ENCODE data around the gene IFNGR1.

Gene IFNGR1

DNA sequence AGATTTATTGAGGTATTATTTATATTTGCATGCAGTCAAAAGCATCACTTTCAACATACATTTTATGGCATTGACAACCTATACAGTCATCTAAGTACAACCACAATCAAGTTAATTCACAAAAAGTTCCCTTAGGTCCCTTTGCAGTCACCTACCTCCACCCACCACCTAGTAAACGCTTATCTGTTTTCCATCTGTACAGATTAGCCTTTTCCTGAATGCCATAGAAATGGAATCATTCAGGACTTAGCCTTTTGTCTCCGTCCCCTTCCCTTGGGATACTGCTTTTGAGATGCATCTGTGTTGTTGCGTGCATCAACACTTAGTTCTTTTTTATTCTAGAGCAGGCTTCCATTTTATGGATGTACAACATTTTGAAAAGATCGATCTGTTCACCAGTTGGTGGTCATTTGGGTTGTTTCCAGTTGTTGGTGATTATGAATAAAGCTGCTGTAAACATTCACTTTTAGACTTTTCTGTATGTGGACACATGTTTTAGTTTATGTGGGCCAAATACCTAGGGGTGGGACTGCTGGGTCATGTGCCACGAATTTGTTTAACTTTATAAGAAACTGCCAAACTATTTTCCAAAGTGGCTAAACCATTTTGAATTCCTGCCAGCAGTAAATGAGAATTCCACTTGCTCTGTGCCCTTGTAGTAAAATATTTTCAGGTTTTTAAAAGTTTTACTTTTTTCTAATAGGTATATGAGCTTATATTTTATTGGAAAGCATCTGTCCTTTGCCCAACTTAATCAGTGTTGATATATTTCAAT, 17.6 kb upstream of the IFNGR1 start:
- Histone ChIP-seq H2AK5ac (ENCODE audit: low read depth, low read length) (no peak overlapping the region), H3K18ac (ENCODE audit: low read length) (no peak overlapping the region), H2AFZ (ENCODE audit: low read length) (no peak overlapping the region), H3K27me3 (ENCODE audit: control insufficient read depth in 3 of 3, insufficient read depth in 3 of 3, low read depth in 1 of 3, low read length in 3 of 3) (no peaks in the 10 kb centered on the region), H3K4me2 (ENCODE audit: insufficient read depth, low read length, poor library complexity, severe bottlenecking) (no peak overlapping the region), H2BK5ac (ENCODE audit: low read length) (no peak overlapping the region), H3K79me1 (ENCODE audit: low read depth, low read length) (no peaks in the 10 kb centered on the region), H3K27ac (replicated peaks; ENCODE audit: low read length) (no peak overlapping the region), H3K4me3 (ENCODE audit: low read length in 2 of 2) (no peak overlapping the region), H2BK12ac (ENCODE audit: low read length) (no peak overlapping the region), H3K36me3 (replicated peaks in 1 of 2; ENCODE audit: control insufficient read depth in 2 of 2, insufficient read depth in 2 of 2, low read length in 2 of 2) (no peaks in the 10 kb centered on the region), H3K4me1 (ENCODE audit: control insufficient read depth in 2 of 2, insufficient read depth in 1 of 2, low read depth in 1 of 2, low read length in 2 of 2) (no peaks in the 10 kb centered on the region), H2BK15ac (ENCODE audit: low read length) (no peak overlapping the region), H2BK120ac (ENCODE audit: low read depth, low read length) (no peak overlapping the region), H4K91ac (ENCODE audit: low read depth, low read length, poor library complexity) (no peak overlapping the region), H3K4ac (ENCODE audit: low read length) (no peak overlapping the region), H4K8ac (ENCODE audit: low read depth, low read length) (no peak overlapping the region), H3K9ac (ENCODE audit: low read depth, low read length, poor library complexity) (no peak overlapping the region), H3K9me3 (replicated peaks in 1 of 2; ENCODE audit: control insufficient read depth in 2 of 2, insufficient read depth in 1 of 2, low read depth in 1 of 2, low read length in 2 of 2) (no peaks in the 10 kb centered on the region), H3K14ac (ENCODE audit: low read length) (no peak overlapping the region), H3K23ac (ENCODE audit: low read depth, low read length, poor library complexity) (no peak overlapping the region)
- no peak for DNase-seq (ENCODE audit: low spot score)
- WGBS, 2 donors (ENCODE audit: extremely low coverage in 2 of 2, insufficient read length in 2 of 2, insufficient replicate concordance in 1 of 2) = no CpG with 5 or more reads among the region's 5 CpGs

DNA sequence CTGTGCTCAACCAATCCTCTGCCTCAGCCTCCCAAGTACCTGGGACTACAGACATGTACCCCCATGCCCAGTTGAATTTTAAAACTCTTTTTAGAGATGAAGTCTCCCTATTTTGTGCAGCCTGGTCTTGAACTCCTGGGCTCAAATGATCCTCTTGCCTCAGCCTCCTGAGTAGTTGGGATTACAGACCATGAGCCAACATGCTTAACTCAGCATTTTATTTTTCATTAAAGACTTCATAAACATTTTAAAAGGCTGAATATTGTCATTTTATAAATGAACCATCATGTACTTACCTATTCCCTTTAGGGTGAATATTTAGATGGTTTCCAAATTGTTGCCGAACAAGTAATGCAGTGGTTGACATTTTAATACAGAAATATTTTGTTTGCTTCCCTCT, 16.5 kb upstream of the IFNGR1 start:
- Histone ChIP-seq H2BK15ac (ENCODE audit: low read length) (no peak overlapping the region), H3K4me1 (ENCODE audit: control insufficient read depth in 2 of 2, insufficient read depth in 1 of 2, low read depth in 1 of 2, low read length in 2 of 2) (no peaks in the 10 kb centered on the region), H2AFZ (ENCODE audit: low read length) (no peak overlapping the region), H3K4ac (ENCODE audit: low read length) (no peak overlapping the region), H3K9me3 (replicated peaks in 1 of 2; ENCODE audit: control insufficient read depth in 2 of 2, insufficient read depth in 1 of 2, low read depth in 1 of 2, low read length in 2 of 2) (no peaks in the 10 kb centered on the region), H3K18ac (ENCODE audit: low read length) (no peak overlapping the region), H3K4me3 (ENCODE audit: low read length in 2 of 2) (no peak overlapping the region), H2BK5ac (ENCODE audit: low read length) (no peak overlapping the region), H3K9ac (ENCODE audit: low read depth, low read length, poor library complexity) (no peak overlapping the region), H3K27ac (replicated peaks; ENCODE audit: low read length) (no peak overlapping the region), H3K36me3 (replicated peaks in 1 of 2; ENCODE audit: control insufficient read depth in 2 of 2, insufficient read depth in 2 of 2, low read length in 2 of 2) (no peaks in the 10 kb centered on the region), H4K91ac (ENCODE audit: low read depth, low read length, poor library complexity) (no peak overlapping the region), H3K23ac (ENCODE audit: low read depth, low read length, poor library complexity) (no peak overlapping the region), H3K4me2 (ENCODE audit: insufficient read depth, low read length, poor library complexity, severe bottlenecking) (no peak overlapping the region), H4K8ac (ENCODE audit: low read depth, low read length) (no peak overlapping the region), H3K27me3 (ENCODE audit: control insufficient read depth in 3 of 3, insufficient read depth in 3 of 3, low read depth in 1 of 3, low read length in 3 of 3) (no peaks in the 10 kb centered on the region), H3K79me1 (ENCODE audit: low read depth, low read length) (no peaks in the 10 kb centered on the region), H2BK120ac (ENCODE audit: low read depth, low read length) (no peak overlapping the region), H2AK5ac (ENCODE audit: low read depth, low read length) (no peak overlapping the region), H2BK12ac (ENCODE audit: low read length) (no peak overlapping the region), H3K14ac (ENCODE audit: low read length) (no peak overlapping the region)
- WGBS, 2 donors (ENCODE audit: extremely low coverage in 2 of 2, insufficient read length in 2 of 2, insufficient replicate concordance in 1 of 2) = no CpG with 5 or more reads among the region's 1 CpG
- DNase-seq (ENCODE audit: low spot score) = no peak

DNA sequence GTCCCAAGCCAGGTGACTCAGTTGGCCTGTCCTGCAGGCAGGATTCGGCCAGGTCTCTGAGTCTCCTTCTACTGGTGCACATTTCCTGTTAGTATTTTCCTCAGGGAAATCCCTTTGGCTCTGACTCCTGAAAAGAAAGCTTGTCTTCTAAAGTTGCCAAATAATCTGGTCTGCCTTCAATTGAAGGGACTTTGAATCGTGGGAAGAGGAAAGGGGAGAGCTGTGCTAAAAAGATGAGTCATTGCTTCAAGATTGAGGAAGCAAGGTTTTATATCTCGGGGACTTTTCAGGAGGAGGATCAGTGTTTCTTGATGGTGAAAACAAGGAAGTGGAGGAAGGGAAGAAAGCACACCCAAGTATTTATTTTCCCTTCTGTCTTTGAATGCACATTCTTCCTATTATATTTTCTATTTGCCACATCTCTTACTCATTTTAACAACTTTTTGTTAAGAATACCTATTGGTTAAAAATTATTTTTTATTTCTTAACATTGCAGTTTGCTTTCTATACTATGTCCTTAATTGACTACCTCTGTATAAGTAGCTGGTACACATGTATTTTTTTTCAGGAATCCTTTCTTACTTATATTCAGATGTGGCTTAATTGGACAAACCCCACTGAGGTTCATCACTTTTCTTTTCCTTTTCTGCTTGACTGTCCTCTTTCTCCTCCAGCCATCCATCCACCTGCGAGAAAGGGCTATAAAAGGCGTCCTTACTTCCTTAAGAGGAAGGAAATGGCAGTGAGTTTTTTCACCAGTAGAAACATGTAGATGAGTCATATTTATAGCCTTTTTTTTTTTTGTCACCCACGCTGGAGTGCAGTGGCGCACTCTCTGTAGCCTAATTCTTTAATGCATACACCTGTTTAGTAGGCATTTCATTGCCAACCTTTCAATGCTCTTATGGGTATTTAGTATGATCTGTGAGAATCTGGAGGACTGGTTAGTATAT, 15.0 kb upstream of the IFNGR1 start:
- H3K27ac ChIP-seq (replicated peaks; ENCODE audit: low read length) = no peak overlapping the region
- H3K79me1 ChIP-seq (ENCODE audit: low read depth, low read length) = no peaks in the 10 kb centered on the region
- no peak overlapping the region for H3K14ac ChIP-seq (ENCODE audit: low read length)
- H2AFZ ChIP-seq (ENCODE audit: low read length) = no peak overlapping the region
- no peak overlapping the region for H2BK120ac ChIP-seq (ENCODE audit: low read depth, low read length)
- no peak overlapping the region for H3K4me3 ChIP-seq (ENCODE audit: low read length in 2 of 2)
- H3K4me2 ChIP-seq (ENCODE audit: insufficient read depth, low read length, poor library complexity, severe bottlenecking) = no peak overlapping the region
- H3K9me3 ChIP-seq (replicated peaks in 1 of 2; ENCODE audit: control insufficient read depth in 2 of 2, insufficient read depth in 1 of 2, low read depth in 1 of 2, low read length in 2 of 2) = no peaks in the 10 kb centered on the region
- no peak overlapping the region for H3K9ac ChIP-seq (ENCODE audit: low read depth, low read length, poor library complexity)
- H4K8ac ChIP-seq (ENCODE audit: low read depth, low read length) = no peak overlapping the region
- H3K18ac ChIP-seq (ENCODE audit: low read length) = no peak overlapping the region
- no peak overlapping the region for H2BK5ac ChIP-seq (ENCODE audit: low read length)
- H2BK12ac ChIP-seq (ENCODE audit: low read length) = no peak overlapping the region
- no peak overlapping the region for H3K4ac ChIP-seq (ENCODE audit: low read length)
- H2AK5ac ChIP-seq (ENCODE audit: low read depth, low read length) = no peak overlapping the region
- no peak overlapping the region for H4K91ac ChIP-seq (ENCODE audit: low read depth, low read length, poor library complexity)
- H3K4me1 ChIP-seq (ENCODE audit: control insufficient read depth in 2 of 2, insufficient read depth in 1 of 2, low read depth in 1 of 2, low read length in 2 of 2) = no peaks in the 10 kb centered on the region
- no peak for DNase-seq (ENCODE audit: low spot score)
- H3K27me3 ChIP-seq (ENCODE audit: control insufficient read depth in 3 of 3, insufficient read depth in 3 of 3, low read depth in 1 of 3, low read length in 3 of 3) = peaks cover 0 to 4% (median 0%) of the 10 kb centered on the region in 3 experiments
- H2BK15ac ChIP-seq (ENCODE audit: low read length) = no peak overlapping the region
- no CpG with 5 or more reads among the region's 7 CpGs for WGBS, 2 donors (ENCODE audit: extremely low coverage in 2 of 2, insufficient read length in 2 of 2, insufficient replicate concordance in 1 of 2)
- H3K36me3 ChIP-seq (replicated peaks in 1 of 2; ENCODE audit: control insufficient read depth in 2 of 2, insufficient read depth in 2 of 2, low read length in 2 of 2) = no peaks in the 10 kb centered on the region
- H3K23ac ChIP-seq (ENCODE audit: low read depth, low read length, poor library complexity) = no peak overlapping the region

- Histone ChIP-seq H3K9ac (ENCODE audit: low read depth, low read length, poor library complexity) (no peak overlapping the region), H2BK5ac (ENCODE audit: low read length) (no peak overlapping the region), H2AFZ (ENCODE audit: low read length) (no peak overlapping the region), H3K9me3 (replicated peaks in 1 of 2; ENCODE audit: control insufficient read depth in 2 of 2, insufficient read depth in 1 of 2, low read depth in 1 of 2, low read length in 2 of 2) (no peaks in the 10 kb centered on the region), H4K91ac (ENCODE audit: low read depth, low read length, poor library complexity) (no peak overlapping the region), H3K23ac (ENCODE audit: low read depth, low read length, poor library complexity) (no peak overlapping the region), H3K27ac (replicated peaks; ENCODE audit: low read length) (no peak overlapping the region), H2AK5ac (ENCODE audit: low read depth, low read length) (no peak overlapping the region), H2BK15ac (ENCODE audit: low read length) (no peak overlapping the region), H3K27me3 (ENCODE audit: control insufficient read depth in 3 of 3, insufficient read depth in 3 of 3, low read depth in 1 of 3, low read length in 3 of 3) (peaks cover 0 to 13% (median 0%) of the 10 kb centered on the region in 3 experiments), H3K4me1 (ENCODE audit: control insufficient read depth in 2 of 2, insufficient read depth in 1 of 2, low read depth in 1 of 2, low read length in 2 of 2) (no peaks in the 10 kb centered on the region), H2BK12ac (ENCODE audit: low read length) (no peak overlapping the region), H3K4ac (ENCODE audit: low read length) (no peak overlapping the region), H3K18ac (ENCODE audit: low read length) (no peak overlapping the region), H4K8ac (ENCODE audit: low read depth, low read length) (no peak overlapping the region), H3K14ac (ENCODE audit: low read length) (no peak overlapping the region), H3K79me1 (ENCODE audit: low read depth, low read length) (no peaks in the 10 kb centered on the region), H3K36me3 (replicated peaks in 1 of 2; ENCODE audit: control insufficient read depth in 2 of 2, insufficient read depth in 2 of 2, low read length in 2 of 2) (no peaks in the 10 kb centered on the region), H3K4me3 (ENCODE audit: low read length in 2 of 2) (no peak overlapping the region), H2BK120ac (ENCODE audit: low read depth, low read length) (no peak overlapping the region), H3K4me2 (ENCODE audit: insufficient read depth, low read length, poor library complexity, severe bottlenecking) (no peak overlapping the region)
- no peak for DNase-seq (ENCODE audit: low spot score)
- no CpG with 5 or more reads among the region's 4 CpGs for WGBS, 2 donors (ENCODE audit: extremely low coverage in 2 of 2, insufficient read length in 2 of 2, insufficient replicate concordance in 1 of 2)
These were observed 12.7 kb upstream of the IFNGR1 start for GRCh38 chr6:137231895-137232294.

All from neuronal stem cell (in vitro differentiated cells).